ENCODE data around the gene NLRP10. TPM values are rescaled to one million over a fixed set of nuclear protein-coding genes. Genes with fewer than 3 reads are reported as not detected.

NLRP10 gene
- total RNA-seq, 1 donor from 2014 or later, result not detected

GRCh38 chr11:7924536-7924935, 40.7 kb downstream of the NLRP10 start:
- Histone ChIP-seq H3K4me1 (no peaks in the 10 kb centered on the region), H3K4me3 (no peak overlapping the region), H3K27me3 (no peaks in the 10 kb centered on the region), H3K27ac (no peak overlapping the region), H3K9me3 (no peaks in the 10 kb centered on the region), H3K36me3 (no peaks in the 10 kb centered on the region)
- intact Hi-C loops (cut with DNase I), result no loop called here
- ATAC-seq, result no peak
- no peak for TF ChIP-seq CTCF (IDR thresholded peaks at IDR 0.05)
- DNase-seq, result no peak

- Histone ChIP-seq H3K27ac (no peak overlapping the region), H3K4me3 (no peak overlapping the region)
- intact Hi-C loops (cut with DNase I), result no loop called here
These were observed 47.1 kb downstream of the NLRP10 start for GRCh38 chr11:7918141-7918540.

More at GRCh38 chr11:7918141-7918540, 47.1 kb downstream of the NLRP10 start:
- no peak for DNase-seq
- no peak for ATAC-seq
- no peak for TF ChIP-seq CTCF (IDR thresholded peaks at IDR 0.05)
- Histone ChIP-seq H3K4me1 (no peaks in the 10 kb centered on the region), H3K36me3 (no peaks in the 10 kb centered on the region), H3K27me3 (no peaks in the 10 kb centered on the region), H3K9me3 (no peaks in the 10 kb centered on the region)

Other genes starting within 250 kb of the NLRP10 start
- 1.3 TPM for gene OR5P2, start 168.5 kb downstream of the NLRP10 start, total RNA-seq
- 2.2 TPM for gene OR5P3, start 134.6 kb downstream of the NLRP10 start, total RNA-seq
- not detected for gene OR10A6, start 34.2 kb downstream of the NLRP10 start, total RNA-seq
- gene OR10A3, start 23.7 kb downstream of the NLRP10 start, total RNA-seq, result not detected
- gene EIF3F, start 21.9 kb upstream of the NLRP10 start, total RNA-seq, result 200 TPM
- 3.6 TPM for gene TUB, start 115.8 kb upstream of the NLRP10 start, total RNA-seq
- gene RIC3, start 203.6 kb upstream of the NLRP10 start, total RNA-seq, result 12.9 TPM